Nephron (organoid): Measurements from ENCODE around the gene PEX16.

Source experiments
- H3K27ac Mint-ChIP-seq, 3 experiments: 2 replicates each; pipeline ENCODE4 v1.8.0; 2020; ENCODE audit warnings: mixed read lengths in 3 of 3, mild to moderate bottlenecking in 2 of 3, moderate library complexity in 1 of 3
- H3K27me3 Mint-ChIP-seq: 2 replicates; pipeline ENCODE4 v1.8.0; 2021; ENCODE audit warnings: low read depth, mild to moderate bottlenecking, moderate library complexity, mixed read lengths
- H3K36me3 Mint-ChIP-seq: 2 replicates; pipeline ENCODE4 v1.8.0; 2020; ENCODE audit warnings: low read depth, mixed read lengths
- H3K4me1 Mint-ChIP-seq: 2 replicates; pipeline ENCODE4 v1.8.0; 2020; ENCODE audit warnings: mixed read lengths
- H3K4me3 Mint-ChIP-seq, 3 experiments: 2 replicates each; pipeline ENCODE4 v1.8.0; 2020; ENCODE audit warnings: mild to moderate bottlenecking in 3 of 3, mixed read lengths in 3 of 3, moderate library complexity in 2 of 3
- H3K9me3 Mint-ChIP-seq: 2 replicates; pipeline ENCODE4 v1.8.0; 2020; ENCODE audit warnings: mixed read lengths
- CTCF ChIP-seq, 3 experiments: fragments of 200-600 bp; sonication (generic); IDR thresholded peaks; one replicate each; pipeline ENCODE4 v1.5.0; 2021; ENCODE audit warnings: antibody characterized with exemption in 3 of 3; ENCODE audit not compliant: unreplicated experiment in 3 of 3

The PEX16 gene

GRCh38 chr11:45926536-45927331 lies 9.1 kb upstream of the PEX16 start:
- Mint-ChIP-seq H3K4me3 (no peak overlapping the region), H3K27ac (no peak overlapping the region), H3K27me3 (peaks cover 41% of the 10 kb centered on the region), H3K9me3 (no peaks in the 10 kb centered on the region), H3K36me3 (peaks cover 10% of the 10 kb centered on the region), H3K4me1 (peaks cover 14% of the 10 kb centered on the region)
- TF ChIP-seq CTCF (IDR thresholded peaks at IDR 0.05; ENCODE audit: unreplicated experiment in 3 of 3), result no peak

- no peak for TF ChIP-seq CTCF (IDR thresholded peaks at IDR 0.05; ENCODE audit: unreplicated experiment in 3 of 3)
- Mint-ChIP-seq H3K27me3 (peaks cover 48% of the 10 kb centered on the region), H3K4me3 (no peak overlapping the region), H3K36me3 (peaks cover 7% of the 10 kb centered on the region), H3K9me3 (no peaks in the 10 kb centered on the region), H3K27ac (no peak overlapping the region), H3K4me1 (peaks cover 21% of the 10 kb centered on the region)
These were observed 8.3 kb upstream of the PEX16 start for GRCh38 chr11:45926001-45926401.

- H3K36me3 Mint-ChIP-seq, result peaks cover 7% of the 10 kb centered on the region
These were observed 7.9 kb upstream of the PEX16 start for GRCh38 chr11:45925550-45925949.

GRCh38 chr11:45924927-45925326 lies 7.2 kb upstream of the PEX16 start:
- Mint-ChIP-seq H3K9me3 (no peaks in the 10 kb centered on the region), H3K4me1 (peaks cover 16% of the 10 kb centered on the region), H3K36me3 (peaks cover 2% of the 10 kb centered on the region), H3K27me3 (peaks cover 59% of the 10 kb centered on the region), H3K4me3 (no peak overlapping the region), H3K27ac (no peak overlapping the region)
- no peak for TF ChIP-seq CTCF (IDR thresholded peaks at IDR 0.05; ENCODE audit: unreplicated experiment in 3 of 3)

More at GRCh38 chr11:45925550-45925949, 7.9 kb upstream of the PEX16 start:
- Mint-ChIP-seq H3K27ac (no peak overlapping the region), H3K27me3 (peaks cover 53% of the 10 kb centered on the region), H3K4me3 (no peak overlapping the region), H3K9me3 (no peaks in the 10 kb centered on the region), H3K4me1 (peaks cover 21% of the 10 kb centered on the region)
- TF ChIP-seq CTCF (IDR thresholded peaks at IDR 0.05; ENCODE audit: unreplicated experiment in 3 of 3), result no peak

GRCh38 chr11:45924036-45924915 lies 6.6 kb upstream of the PEX16 start:
- peaks cover 13% of the 10 kb centered on the region for H3K4me1 Mint-ChIP-seq
- H3K9me3 Mint-ChIP-seq, result no peaks in the 10 kb centered on the region
- TF ChIP-seq CTCF (IDR thresholded peaks at IDR 0.05; ENCODE audit: unreplicated experiment in 3 of 3), result no peak
- no peaks in the 10 kb centered on the region for H3K36me3 Mint-ChIP-seq
- H3K4me3 Mint-ChIP-seq, result peak overlapping the region; percentile 41 to 65 (median 60)
- H3K27me3 Mint-ChIP-seq, result peaks cover 60% of the 10 kb centered on the region
- H3K27ac Mint-ChIP-seq, result peak overlapping the region in 1 of 3 experiments; percentile 23
